Measurements from ENCODE around the gene LAMTOR3.

LAMTOR3 gene

GRCh38 chr4:99828477-99828876, 65.8 kb downstream of the LAMTOR3 start:
- no peak for DNase-seq

All from SHP77 treated with DMSO at 0.1 percent for 48 hours (cell line).